ENCODE data around the gene PLCB1.

GRCh38 chr20:8330785-8331695 is 199.0 kb downstream of the PLCB1 start:
- TF ChIP-seq, protein P1, sequence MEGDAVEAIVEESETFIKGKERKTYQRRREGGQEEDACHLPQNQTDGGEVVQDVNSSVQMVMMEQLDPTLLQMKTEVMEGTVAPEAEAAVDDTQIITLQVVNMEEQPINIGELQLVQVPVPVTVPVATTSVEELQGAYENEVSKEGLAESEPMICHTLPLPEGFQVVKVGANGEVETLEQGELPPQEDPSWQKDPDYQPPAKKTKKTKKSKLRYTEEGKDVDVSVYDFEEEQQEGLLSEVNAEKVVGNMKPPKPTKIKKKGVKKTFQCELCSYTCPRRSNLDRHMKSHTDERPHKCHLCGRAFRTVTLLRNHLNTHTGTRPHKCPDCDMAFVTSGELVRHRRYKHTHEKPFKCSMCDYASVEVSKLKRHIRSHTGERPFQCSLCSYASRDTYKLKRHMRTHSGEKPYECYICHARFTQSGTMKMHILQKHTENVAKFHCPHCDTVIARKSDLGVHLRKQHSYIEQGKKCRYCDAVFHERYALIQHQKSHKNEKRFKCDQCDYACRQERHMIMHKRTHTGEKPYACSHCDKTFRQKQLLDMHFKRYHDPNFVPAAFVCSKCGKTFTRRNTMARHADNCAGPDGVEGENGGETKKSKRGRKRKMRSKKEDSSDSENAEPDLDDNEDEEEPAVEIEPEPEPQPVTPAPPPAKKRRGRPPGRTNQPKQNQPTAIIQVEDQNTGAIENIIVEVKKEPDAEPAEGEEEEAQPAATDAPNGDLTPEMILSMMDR (IDR thresholded peaks at IDR 0.05): no peak
- TF ChIP-seq, protein P2, sequence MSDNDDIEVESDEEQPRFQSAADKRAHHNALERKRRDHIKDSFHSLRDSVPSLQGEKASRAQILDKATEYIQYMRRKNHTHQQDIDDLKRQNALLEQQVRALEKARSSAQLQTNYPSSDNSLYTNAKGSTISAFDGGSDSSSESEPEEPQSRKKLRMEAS (CRISPR knock-in tag; IDR thresholded peaks at IDR 0.05): no peak
- TF ChIP-seq, protein P3, sequence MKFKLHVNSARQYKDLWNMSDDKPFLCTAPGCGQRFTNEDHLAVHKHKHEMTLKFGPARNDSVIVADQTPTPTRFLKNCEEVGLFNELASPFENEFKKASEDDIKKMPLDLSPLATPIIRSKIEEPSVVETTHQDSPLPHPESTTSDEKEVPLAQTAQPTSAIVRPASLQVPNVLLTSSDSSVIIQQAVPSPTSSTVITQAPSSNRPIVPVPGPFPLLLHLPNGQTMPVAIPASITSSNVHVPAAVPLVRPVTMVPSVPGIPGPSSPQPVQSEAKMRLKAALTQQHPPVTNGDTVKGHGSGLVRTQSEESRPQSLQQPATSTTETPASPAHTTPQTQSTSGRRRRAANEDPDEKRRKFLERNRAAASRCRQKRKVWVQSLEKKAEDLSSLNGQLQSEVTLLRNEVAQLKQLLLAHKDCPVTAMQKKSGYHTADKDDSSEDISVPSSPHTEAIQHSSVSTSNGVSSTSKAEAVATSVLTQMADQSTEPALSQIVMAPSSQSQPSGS (CRISPR knock-in tag; IDR thresholded peaks at IDR 0.05; ENCODE audit: borderline replicate concordance, low read depth): no peak
- no peak for TF ChIP-seq ATF3 (CRISPR knock-in tag; conservative IDR thresholded peaks at IDR 0.05)

All from WTC11 (cell line).